ENCODE data around the gene ZC3H12A. TPM values are rescaled to one million over a fixed set of nuclear protein-coding genes. Genes with fewer than 3 reads are reported as not detected.

Gene ZC3H12A
- total RNA-seq, 1 experiment from 2014 or later: 9.4 TPM

DNA sequence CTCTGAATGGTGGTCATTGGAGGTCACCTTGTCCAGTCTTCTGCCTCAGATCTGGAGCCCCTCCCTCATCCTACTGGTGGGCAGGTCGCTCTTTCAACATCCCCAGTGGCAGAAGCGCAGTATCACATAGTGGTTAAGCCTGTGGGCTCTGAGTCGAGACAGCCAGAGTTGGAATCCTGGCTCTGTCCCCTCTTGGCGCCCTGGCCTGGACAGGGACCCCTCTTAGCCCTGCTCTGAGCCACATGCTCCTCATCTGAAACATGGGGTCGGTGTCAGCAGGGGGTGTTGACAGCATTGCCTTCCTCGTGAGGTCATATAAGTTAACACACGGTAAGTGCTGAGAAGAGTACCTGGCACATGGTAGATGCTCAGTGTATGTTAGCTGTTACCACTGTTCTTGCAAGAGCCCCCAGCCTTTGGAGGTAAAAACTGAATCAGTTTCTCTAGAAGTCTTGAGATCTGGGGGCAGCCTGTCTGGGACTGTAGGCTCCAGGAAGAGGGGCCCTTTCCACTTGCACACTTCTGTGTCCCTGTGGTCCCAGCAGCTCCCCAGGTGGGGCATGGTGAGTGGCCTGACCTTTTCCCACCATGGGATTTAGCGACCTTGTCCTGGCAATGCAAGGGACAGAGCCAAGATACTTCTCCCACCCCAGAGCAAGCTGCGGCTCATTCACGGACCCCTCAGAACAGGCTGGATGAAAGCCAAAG is 6.4 kb downstream of the ZC3H12A start:
- no peaks in the 10 kb centered on the region for H3K9me3 ChIP-seq (ENCODE audit: control insufficient read depth, insufficient read depth, low read depth, low read length)
- H3K27ac ChIP-seq (ENCODE audit: low read length): no peak overlapping the region
- ATAC-seq (no peak), DNase-seq (ENCODE audit: low read depth, low spot score) (no peak)
- POLR2A ChIA-PET: no interaction called here
- H3K4me3 ChIP-seq (ENCODE audit: low read depth in 2 of 2, low read length in 2 of 2): no peak overlapping the region
- peaks cover 7% of the 10 kb centered on the region for H3K36me3 ChIP-seq (ENCODE audit: control insufficient read depth, insufficient read depth, low read length)
- peaks cover 45% of the 10 kb centered on the region for H3K4me1 ChIP-seq (ENCODE audit: control insufficient read depth, insufficient read depth, low read length)
- no TSS peak for BruUV-seq (replicated peaks)
- intact Hi-C loops (cut with micrococcal nuclease; ENCODE audit: unreplicated experiment) (no loop called here), in situ Hi-C loops (cut with HindIII; ENCODE audit: low pct_unique_long_range_greater_than_20kb, low sequenced_read_pairs) (no loop called here)
- CTCF ChIA-PET: no interaction called here
- H3K27me3 ChIP-seq (ENCODE audit: control insufficient read depth, insufficient read depth, low read length): no peaks in the 10 kb centered on the region
- TF ChIP-seq POLR2AphosphoS5 (IDR thresholded peaks at IDR 0.05; ENCODE audit: low read depth, low read length) (no peak), CTCF (IDR thresholded peaks at IDR 0.05) (no peak)

DNA sequence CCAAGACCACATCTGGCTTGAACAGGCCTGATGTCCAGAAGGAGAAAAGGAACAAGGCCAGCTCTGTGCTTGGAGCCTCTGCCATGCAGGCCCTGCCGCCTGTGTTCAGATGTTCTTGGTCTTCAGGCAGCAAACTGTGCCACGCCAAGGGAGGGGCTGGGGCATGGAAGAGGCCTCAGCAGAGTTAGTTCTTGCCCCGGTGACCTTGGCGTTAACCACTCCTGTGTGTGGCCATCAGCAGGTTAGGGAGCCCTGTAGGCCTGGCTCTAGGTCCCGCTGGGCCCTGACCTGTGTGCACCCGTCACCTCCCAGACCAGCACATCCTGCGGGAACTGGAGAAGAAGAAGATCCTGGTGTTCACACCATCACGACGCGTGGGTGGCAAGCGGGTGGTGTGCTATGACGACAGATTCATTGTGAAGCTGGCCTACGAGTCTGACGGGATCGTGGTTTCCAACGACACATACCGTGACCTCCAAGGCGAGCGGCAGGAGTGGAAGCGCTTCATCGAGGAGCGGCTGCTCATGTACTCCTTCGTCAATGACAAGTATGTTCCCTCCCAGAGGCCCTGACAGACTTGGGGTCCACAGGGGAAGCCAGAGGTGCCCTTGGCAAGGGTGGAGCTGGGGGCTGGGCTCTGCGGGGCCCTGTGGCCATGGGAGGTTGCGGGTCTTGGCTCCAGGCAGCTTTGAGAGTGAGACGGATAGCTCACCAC is 7.1 kb downstream of the ZC3H12A start:
- ChIA-PET CTCF (interaction anchor here (0.6 kb wide), 1 partner anchor 90 kb away, joined by 5 read pairs; no protein-coding TSS in a partner anchor), POLR2A (no interaction called here)
- peaks cover 7% of the 10 kb centered on the region for H3K36me3 ChIP-seq (ENCODE audit: control insufficient read depth, insufficient read depth, low read length)
- DNase-seq (ENCODE audit: low read depth, low spot score) (no peak), ATAC-seq (no peak)
- H3K4me3 ChIP-seq (ENCODE audit: low read depth in 2 of 2, low read length in 2 of 2): no peak overlapping the region
- H3K27me3 ChIP-seq (ENCODE audit: control insufficient read depth, insufficient read depth, low read length): no peaks in the 10 kb centered on the region
- H3K27ac ChIP-seq (ENCODE audit: low read length): no peak overlapping the region
- H3K9me3 ChIP-seq (ENCODE audit: control insufficient read depth, insufficient read depth, low read depth, low read length): no peaks in the 10 kb centered on the region
- intact Hi-C loops (cut with micrococcal nuclease; ENCODE audit: unreplicated experiment): no loop called here
- in situ Hi-C loops (cut with HindIII; ENCODE audit: low pct_unique_long_range_greater_than_20kb, low sequenced_read_pairs): no loop called here
- BruUV-seq (replicated peaks): no TSS peak
- H3K4me1 ChIP-seq (ENCODE audit: control insufficient read depth, insufficient read depth, low read length): peaks cover 38% of the 10 kb centered on the region
- TF ChIP-seq POLR2AphosphoS5 (IDR thresholded peaks at IDR 0.05; ENCODE audit: low read depth, low read length): no peak

- ATAC-seq (no peak), DNase-seq (ENCODE audit: low read depth, low spot score) (no peak)
- Histone ChIP-seq H3K36me3 (ENCODE audit: control insufficient read depth, insufficient read depth, low read length) (peaks cover 7% of the 10 kb centered on the region), H3K27me3 (ENCODE audit: control insufficient read depth, insufficient read depth, low read length) (no peaks in the 10 kb centered on the region), H3K9me3 (ENCODE audit: control insufficient read depth, insufficient read depth, low read depth, low read length) (no peaks in the 10 kb centered on the region), H3K27ac (ENCODE audit: low read length) (no peak overlapping the region), H3K4me3 (ENCODE audit: low read depth in 2 of 2, low read length in 2 of 2) (no peak overlapping the region), H3K4me1 (ENCODE audit: control insufficient read depth, insufficient read depth, low read length) (peaks cover 32% of the 10 kb centered on the region)
- CTCF ChIA-PET: interaction anchor here (0.6 kb wide), 1 partner anchor 91 kb away, joined by 5 read pairs; no protein-coding TSS in a partner anchor
- POLR2A ChIA-PET: no interaction called here
- in situ Hi-C loops (cut with HindIII; ENCODE audit: low pct_unique_long_range_greater_than_20kb, low sequenced_read_pairs) (no loop called here), intact Hi-C loops (cut with micrococcal nuclease; ENCODE audit: unreplicated experiment) (no loop called here)
- BruUV-seq (replicated peaks): no TSS peak
- TF ChIP-seq TCF7L2 (IDR thresholded peaks at IDR 0.05; ENCODE audit: low read depth, low read length) (no peak), POLR2AphosphoS5 (IDR thresholded peaks at IDR 0.05; ENCODE audit: low read depth, low read length) (no peak), CTCF (IDR thresholded peaks at IDR 0.05) (no peak), SIN3A (IDR thresholded peaks at IDR 0.05; ENCODE audit: borderline replicate concordance, insufficient read depth, low read depth, low read length) (no peak), REST (IDR thresholded peaks at IDR 0.05; ENCODE audit: insufficient read depth in 1 of 2, low read depth in 2 of 2, low read length in 1 of 2) (no peak)
These were observed 7.8 kb downstream of the ZC3H12A start for GRCh38 chr1:37482004-37482785.

Data from Panc1 (cell line).